Measurements from ENCODE around the gene URB2.
"Not testable (repeated sequence)": the region's sequence is repeated elsewhere in the genome, so short reads cannot be mapped to it uniquely, and the experiment has no call there.

Gene URB2

DNA sequence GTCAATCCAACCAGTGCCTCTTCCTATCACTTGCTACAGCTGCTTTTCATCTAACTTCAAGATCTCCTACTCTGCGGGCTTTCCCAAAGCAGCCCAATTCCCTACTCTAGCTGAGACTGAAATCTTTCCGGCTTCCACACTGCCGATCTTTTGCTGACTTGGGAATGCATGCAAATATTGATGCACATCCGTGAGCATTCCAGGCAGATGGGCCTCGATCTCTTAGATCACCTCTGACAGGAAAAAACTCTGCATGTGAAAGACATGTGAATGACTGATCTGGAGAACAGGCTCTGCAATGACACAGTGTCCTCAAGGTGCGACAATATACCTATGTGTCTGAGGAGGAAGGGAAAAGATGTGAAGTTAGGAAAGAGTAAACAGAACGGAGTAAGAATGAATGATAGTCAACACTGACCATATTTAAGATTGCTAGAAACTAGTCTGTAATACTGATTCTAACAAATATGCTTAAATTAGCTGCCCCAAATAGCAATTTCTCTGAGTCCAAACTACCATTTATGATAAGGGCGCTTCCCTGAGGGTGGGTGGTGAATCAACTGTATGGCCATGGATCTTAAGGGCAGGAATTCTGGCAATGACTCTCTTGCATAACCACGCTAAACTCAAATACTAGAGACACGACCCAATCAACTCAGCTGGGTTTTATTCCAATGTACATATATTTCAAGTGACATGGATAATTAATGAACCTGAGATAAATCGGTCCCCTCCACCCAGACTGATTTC is 8.5 kb upstream of the URB2 start:
- DNase-seq = no peak

DNA sequence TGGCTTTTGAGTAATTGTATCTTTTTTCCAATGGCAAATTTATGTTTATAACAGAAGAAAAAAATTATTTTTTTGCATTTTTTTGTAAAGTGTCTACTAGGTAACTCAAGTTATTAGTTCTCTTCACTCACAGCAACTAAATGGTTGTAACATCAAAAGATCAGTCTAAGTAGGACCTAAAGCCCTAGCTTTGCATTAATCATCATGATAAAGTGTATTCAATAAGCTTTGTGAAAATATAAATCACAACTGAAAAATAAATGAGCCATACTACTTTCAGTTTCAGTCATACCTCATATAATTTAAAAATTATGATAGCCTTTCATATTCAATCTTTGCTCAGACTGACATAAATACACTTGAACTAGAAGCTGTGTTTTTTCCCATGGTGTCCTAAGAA is 7.0 kb upstream of the URB2 start:
- no peak for DNase-seq

GRCh38 chr1:229619614-229620013 is 6.4 kb upstream of the URB2 start:
- no peak for DNase-seq

GRCh38 chr1:229620876-229621275 is 5.2 kb upstream of the URB2 start:
- DNase-seq = no peak

DNA sequence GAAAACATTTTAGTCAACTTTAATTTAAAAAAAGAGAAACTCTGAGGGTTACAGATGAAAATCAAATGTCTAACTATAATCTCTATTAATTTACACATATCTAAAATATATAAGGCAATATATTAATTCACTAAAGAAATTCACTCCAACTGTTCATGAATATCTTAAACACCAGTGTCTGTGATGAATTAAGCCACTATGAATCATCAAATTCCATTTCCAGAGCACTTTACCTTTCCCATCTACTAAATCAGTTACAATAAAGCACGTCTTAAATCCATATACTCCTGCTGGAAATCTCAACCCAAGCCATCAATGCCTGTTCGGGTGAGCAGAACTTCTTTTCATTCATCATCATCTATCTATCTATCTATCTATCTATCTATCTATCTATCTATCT is 4.4 kb upstream of the URB2 start:
- DNase-seq = no peak

DNA sequence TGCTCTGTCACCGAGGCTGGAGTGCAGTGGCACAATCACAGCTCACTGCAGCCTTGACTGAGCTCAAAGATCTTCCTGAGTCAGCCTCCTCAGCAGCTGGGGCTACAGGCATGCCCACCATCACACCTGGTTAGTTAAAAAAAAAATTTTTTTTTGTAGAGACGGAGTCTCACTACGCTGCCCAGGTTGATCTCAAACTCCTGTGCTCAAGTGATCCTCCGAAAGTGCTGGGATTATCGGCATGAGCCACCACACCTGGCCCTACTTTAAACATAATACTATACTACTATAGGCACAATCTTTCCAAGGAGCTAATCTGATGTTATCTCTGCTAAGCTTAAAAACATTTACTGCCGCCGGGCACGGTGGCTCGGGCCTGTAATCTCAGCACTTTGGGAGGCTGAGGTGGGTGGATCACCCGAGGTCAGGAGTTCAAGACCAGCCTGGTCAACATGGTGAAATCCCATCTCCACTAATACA is 3.4 kb upstream of the URB2 start:
- not testable (repeated sequence) for DNase-seq

DNA sequence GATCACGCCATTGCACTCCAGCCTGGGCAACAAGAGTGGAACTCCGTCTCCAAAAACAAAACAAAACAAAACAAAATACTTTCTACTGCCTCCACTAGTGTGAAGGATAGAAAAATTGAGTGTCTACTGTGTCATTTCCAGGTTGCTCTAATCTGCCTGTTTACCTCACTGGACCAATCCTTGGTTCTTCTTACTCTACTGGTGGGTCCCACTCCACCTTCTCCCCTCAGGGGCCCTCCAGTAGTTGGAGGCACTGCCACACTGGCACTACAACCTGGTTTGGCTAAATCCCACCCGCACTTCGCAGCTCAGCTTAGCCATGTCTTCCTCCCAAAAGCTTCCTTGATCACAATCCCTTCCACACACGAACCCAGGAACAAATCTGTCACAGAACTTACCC is 2.8 kb upstream of the URB2 start:
- DNase-seq = no peak

GRCh38 chr1:229623838-229624237 is 2.2 kb upstream of the URB2 start:
- no peak for DNase-seq

DNA sequence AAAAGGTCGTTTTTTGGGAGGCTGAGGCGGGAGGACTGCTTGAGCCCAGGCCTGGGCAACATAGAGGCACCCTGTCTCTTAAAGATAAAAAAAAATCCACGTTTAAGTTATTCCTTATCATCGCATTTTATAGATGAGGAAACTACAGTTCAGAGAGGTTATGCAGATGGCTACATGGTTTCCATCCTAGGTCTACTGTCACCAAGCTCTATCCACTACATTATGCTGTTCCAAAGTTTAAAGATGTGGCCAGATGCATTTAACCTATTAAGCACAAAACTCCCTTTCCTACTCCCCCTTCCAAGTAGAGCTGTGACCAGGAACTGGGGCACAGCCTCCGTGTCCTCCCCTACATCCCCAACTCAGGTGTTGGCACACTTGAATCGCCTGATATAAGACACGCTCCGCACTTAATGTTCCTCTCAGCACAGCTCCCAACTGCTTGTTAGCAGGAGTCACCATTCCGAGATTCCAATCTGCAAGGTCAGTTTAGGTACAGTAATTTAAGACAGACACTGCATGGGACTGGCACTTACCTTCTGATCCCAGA is 1.5 kb upstream of the URB2 start:
- DNase-seq = no peak

DNA sequence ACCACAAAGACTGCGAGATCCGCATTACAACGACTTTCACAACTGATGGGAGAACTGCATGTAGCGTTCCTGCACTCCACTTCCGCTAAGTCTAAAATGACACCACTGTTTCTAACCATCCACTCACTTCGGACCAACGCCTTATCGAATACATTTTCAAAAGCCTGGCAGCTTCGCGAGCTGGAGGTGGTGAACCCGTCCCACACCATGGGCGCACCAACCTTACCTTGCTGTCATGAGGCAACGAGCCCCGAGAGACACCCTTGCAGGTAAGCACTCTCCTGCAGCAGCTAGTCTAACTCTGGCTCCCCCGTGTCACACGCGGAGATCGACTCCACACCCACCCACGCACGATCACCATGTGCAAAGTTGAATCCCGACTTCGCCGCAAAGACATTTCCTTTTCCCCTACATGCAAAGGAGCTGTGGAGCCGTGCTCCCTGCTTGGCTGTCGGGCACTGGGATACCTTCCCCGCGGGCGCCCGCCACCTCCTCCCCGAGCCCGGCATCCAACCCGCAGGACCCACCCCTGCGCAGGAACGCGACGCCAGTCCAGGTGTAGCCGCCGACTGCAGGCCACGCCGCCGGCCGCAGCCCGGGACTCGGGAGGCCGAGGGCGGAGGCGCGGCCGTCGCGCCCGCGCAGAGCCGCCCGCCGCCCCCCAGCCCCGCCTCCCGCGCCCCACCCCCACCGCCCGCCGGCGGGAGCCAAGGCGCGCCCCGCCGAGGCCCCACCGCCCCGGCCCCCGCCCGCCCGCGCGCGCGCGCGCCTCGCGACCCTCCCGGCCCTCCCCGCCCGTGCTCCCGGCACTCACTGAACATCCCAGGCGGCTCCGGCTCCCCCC is 754 bp upstream of the URB2 start:
- peak; percentile 54 to 55 for DNase-seq

- DNase-seq = no peak
These were observed 956 bp downstream of the URB2 start for GRCh38 chr1:229627003-229627402.

DNA sequence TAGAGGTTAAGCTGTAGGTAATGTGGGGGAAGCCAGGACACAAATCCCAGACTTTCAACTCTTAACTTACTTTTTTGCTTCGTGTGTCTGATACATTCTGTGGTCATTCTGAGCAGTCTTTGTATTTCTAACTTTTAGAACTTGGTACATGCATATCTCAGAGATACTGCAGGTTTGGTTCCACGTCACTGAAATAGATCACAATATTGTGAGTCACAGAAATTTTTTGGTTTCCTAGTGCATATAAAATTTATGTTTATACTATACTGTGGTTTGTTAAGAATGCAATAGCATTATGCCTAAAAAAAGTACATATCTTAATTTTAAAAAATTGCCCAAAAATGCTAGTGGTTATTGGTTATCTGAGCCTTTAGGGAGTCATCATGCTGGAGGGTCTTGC is 3.2 kb downstream of the URB2 start:
- no peak for DNase-seq

DNA sequence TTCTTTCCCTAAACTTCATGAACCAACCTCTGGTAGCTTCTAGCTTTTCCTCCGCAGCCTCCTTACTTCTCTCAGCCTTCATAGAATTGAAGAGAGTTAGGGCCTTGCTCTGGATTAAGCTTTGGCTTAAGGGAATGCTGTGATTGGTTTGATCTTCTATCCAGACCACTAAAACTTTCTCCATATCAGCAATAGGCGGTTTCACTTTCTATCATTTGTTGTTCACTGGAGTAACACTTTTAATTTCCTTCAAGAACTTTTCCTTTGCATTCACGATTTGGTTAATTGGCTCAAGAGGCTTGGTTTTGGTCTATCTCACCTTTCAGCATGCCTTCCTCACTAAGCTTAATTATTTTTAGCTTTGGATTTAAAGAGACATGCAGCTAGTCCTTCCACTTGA is 5.1 kb downstream of the URB2 start:
- no peak for DNase-seq

DNA sequence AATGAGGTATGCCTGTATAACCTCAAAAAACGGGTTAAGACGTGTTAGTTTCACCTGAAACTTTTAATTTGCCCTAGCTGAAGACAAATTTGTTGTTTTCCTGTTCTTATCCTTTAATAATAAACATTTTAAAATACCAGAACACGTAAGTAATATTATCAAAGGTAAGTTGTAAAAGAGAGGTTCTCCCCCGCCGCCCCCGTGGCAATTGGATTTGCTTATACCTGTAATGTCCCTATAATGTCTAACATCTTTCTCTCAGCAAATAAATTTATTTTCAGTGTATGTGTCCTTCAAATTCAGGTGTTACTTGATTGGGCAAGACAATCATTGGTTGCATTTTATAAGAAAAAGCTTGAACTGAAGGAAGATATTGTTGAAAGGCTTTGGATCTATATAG is 5.9 kb downstream of the URB2 start:
- no peak for DNase-seq

GRCh38 chr1:229636042-229636441 is 10.0 kb downstream of the URB2 start:
- DNase-seq = no peak

DNA sequence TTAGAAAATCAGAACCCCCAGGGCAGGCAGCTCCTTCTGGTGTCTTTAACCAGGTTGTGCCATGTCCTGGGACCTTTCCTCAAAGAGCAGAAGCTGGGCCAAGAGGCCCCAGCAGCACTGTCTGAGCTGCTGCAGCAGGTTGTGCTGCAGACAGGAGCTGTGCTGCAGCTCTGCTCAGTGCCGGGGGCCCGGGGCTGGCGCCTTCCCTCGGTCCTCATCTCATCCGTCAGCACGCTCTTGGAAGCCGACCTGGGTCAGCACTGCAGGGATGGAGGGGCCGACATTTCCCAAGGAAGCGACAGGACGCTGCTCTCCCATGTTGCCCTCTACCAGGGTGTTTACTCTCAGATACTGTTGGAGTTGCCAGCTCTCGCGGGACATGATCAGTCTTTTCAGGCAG is 11.7 kb downstream of the URB2 start:
- no peak for DNase-seq

GRCh38 chr1:229640455-229640854 is 14.4 kb downstream of the URB2 start:
- no peak for DNase-seq

- DNase-seq = no peak
These were observed 15.3 kb downstream of the URB2 start for GRCh38 chr1:229641306-229641705.

DNA sequence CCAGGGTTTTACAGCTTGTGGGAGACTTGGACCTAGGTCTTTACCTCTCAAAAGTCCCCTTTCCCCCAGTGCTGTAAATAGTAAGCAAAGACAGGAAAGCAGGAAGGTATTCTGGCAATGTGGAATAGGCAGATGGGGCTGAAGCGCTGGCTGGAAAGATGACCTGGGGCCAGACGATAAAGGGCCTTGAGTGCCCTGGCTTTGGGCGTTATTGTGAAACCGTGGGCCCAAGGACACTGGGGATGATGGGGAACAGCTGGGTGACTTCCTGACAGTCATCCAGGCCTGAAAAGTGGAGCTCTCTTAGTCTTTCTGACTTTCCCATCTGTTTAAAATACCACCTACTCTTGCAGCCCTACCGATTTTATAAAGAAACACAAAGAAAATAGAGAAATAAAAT is 16.3 kb downstream of the URB2 start:
- DNase-seq = no peak

GRCh38 chr1:229642970-229643369 is 16.9 kb downstream of the URB2 start:
- no peak for DNase-seq

GRCh38 chr1:229643996-229644745 is 18.1 kb downstream of the URB2 start:
- no peak for DNase-seq

- no peak for DNase-seq
These were observed 19.4 kb downstream of the URB2 start for GRCh38 chr1:229645324-229645993.

- DNase-seq = no peak
These were observed 22.4 kb downstream of the URB2 start for GRCh38 chr1:229648406-229648805.
